GM21447 (cell line): Measurements from ENCODE around the gene ARSG.

Experiments
- ATAC-seq: cut with Tn5 transposase; IDR thresholded peaks from one replicate; pipeline ENCODE4 v1.9.1; 2021; ENCODE audit not compliant: unreplicated experiment

The ARSG gene

GRCh38 chr17:68463211-68464019 is 172.1 kb downstream of the ARSG start:
- no peak for ATAC-seq

GRCh38 chr17:68468334-68468733 is 177.0 kb downstream of the ARSG start:
- ATAC-seq = no peak

DNA sequence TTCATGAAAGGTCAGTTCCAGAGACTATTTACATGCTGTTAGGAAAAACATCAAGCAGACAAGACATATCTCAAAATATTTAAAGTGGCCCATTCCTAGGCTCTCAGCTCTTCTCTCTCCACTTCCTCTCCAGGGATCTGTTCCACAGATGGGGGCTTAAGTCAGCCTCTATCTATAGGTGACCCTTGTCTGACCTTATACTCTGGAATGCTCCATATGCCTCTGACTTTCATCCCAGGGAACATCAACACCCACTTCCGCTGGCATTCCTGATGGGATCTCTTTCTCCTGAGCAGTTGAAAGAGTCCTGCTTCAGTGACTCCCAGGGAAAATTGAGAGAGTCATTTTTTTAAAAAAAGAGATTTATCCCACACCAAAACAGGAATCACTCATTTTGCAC is 177.5 kb downstream of the ARSG start:
- no peak for ATAC-seq
